Measurements from ENCODE around the gene POLR1A.

POLR1A gene

GRCh38 chr2:86037141-86037794 lies 68.4 kb downstream of the POLR1A start:
- H3K4me1 ChIP-seq (ENCODE audit: insufficient read depth, low read length) = peaks cover 24% of the 10 kb centered on the region
- H3K4me3 ChIP-seq (ENCODE audit: low read length) = no peak overlapping the region
- no peak overlapping the region for H2AFZ ChIP-seq (ENCODE audit: low read depth, low read length)
- H3K36me3 ChIP-seq (ENCODE audit: insufficient read depth, low read length) = peaks cover 79% of the 10 kb centered on the region
- no peaks in the 10 kb centered on the region for H3K27me3 ChIP-seq (ENCODE audit: insufficient read depth, low read length)
- H3K9me3 ChIP-seq (ENCODE audit: low read length) = no peaks in the 10 kb centered on the region

GRCh38 chr2:86036669-86037138 lies 69.0 kb downstream of the POLR1A start:
- Histone ChIP-seq H3K4me3 (ENCODE audit: low read length) (no peak overlapping the region), H3K36me3 (ENCODE audit: insufficient read depth, low read length) (peaks cover 79% of the 10 kb centered on the region)

GRCh38 chr2:86035883-86036668 lies 69.6 kb downstream of the POLR1A start:
- Histone ChIP-seq H3K4me1 (ENCODE audit: insufficient read depth, low read length) (peaks cover 24% of the 10 kb centered on the region), H3K36me3 (ENCODE audit: insufficient read depth, low read length) (peaks cover 79% of the 10 kb centered on the region), H3K4me3 (ENCODE audit: low read length) (no peak overlapping the region), H2AFZ (ENCODE audit: low read depth, low read length) (no peak overlapping the region), H3K9me3 (ENCODE audit: low read length) (no peaks in the 10 kb centered on the region), H3K27me3 (ENCODE audit: insufficient read depth, low read length) (no peaks in the 10 kb centered on the region)

More at GRCh38 chr2:86036669-86037138, 69.0 kb downstream of the POLR1A start:
- H3K9me3 ChIP-seq (ENCODE audit: low read length) = no peaks in the 10 kb centered on the region
- H3K27me3 ChIP-seq (ENCODE audit: insufficient read depth, low read length) = no peaks in the 10 kb centered on the region
- H3K4me1 ChIP-seq (ENCODE audit: insufficient read depth, low read length) = peaks cover 24% of the 10 kb centered on the region
- no peak overlapping the region for H2AFZ ChIP-seq (ENCODE audit: low read depth, low read length)

- Histone ChIP-seq H3K27me3 (ENCODE audit: insufficient read depth, low read length) (no peaks in the 10 kb centered on the region), H3K4me1 (ENCODE audit: insufficient read depth, low read length) (peaks cover 24% of the 10 kb centered on the region), H3K9me3 (ENCODE audit: low read length) (no peaks in the 10 kb centered on the region), H2AFZ (ENCODE audit: low read depth, low read length) (no peak overlapping the region), H3K4me3 (ENCODE audit: low read length) (no peak overlapping the region), H3K36me3 (ENCODE audit: insufficient read depth, low read length) (peaks cover 79% of the 10 kb centered on the region)
Measured at GRCh38 chr2:86035376-86035882, 70.3 kb downstream of the POLR1A start.

GRCh38 chr2:86033751-86034692 lies 71.7 kb downstream of the POLR1A start:
- H2AFZ ChIP-seq (ENCODE audit: low read depth, low read length) = no peak overlapping the region
- H3K9me3 ChIP-seq (ENCODE audit: low read length) = no peaks in the 10 kb centered on the region
- peaks cover 24% of the 10 kb centered on the region for H3K4me1 ChIP-seq (ENCODE audit: insufficient read depth, low read length)
- H3K27me3 ChIP-seq (ENCODE audit: insufficient read depth, low read length) = no peaks in the 10 kb centered on the region
- peaks cover 76% of the 10 kb centered on the region for H3K36me3 ChIP-seq (ENCODE audit: insufficient read depth, low read length)
- no peak overlapping the region for H3K4me3 ChIP-seq (ENCODE audit: low read length)

GRCh38 chr2:86032861-86033595 lies 72.7 kb downstream of the POLR1A start:
- peaks cover 76% of the 10 kb centered on the region for H3K36me3 ChIP-seq (ENCODE audit: insufficient read depth, low read length)
- H3K9me3 ChIP-seq (ENCODE audit: low read length) = no peaks in the 10 kb centered on the region
- H3K4me1 ChIP-seq (ENCODE audit: insufficient read depth, low read length) = peaks cover 24% of the 10 kb centered on the region
- H3K4me3 ChIP-seq (ENCODE audit: low read length) = no peak overlapping the region
- no peak overlapping the region for H2AFZ ChIP-seq (ENCODE audit: low read depth, low read length)
- H3K27me3 ChIP-seq (ENCODE audit: insufficient read depth, low read length) = no peaks in the 10 kb centered on the region

GRCh38 chr2:86031606-86032005 lies 74.1 kb downstream of the POLR1A start:
- Histone ChIP-seq H2AFZ (ENCODE audit: low read depth, low read length) (no peak overlapping the region), H3K36me3 (ENCODE audit: insufficient read depth, low read length) (peaks cover 78% of the 10 kb centered on the region), H3K4me3 (ENCODE audit: low read length) (no peak overlapping the region), H3K4me1 (ENCODE audit: insufficient read depth, low read length) (peaks cover 11% of the 10 kb centered on the region), H3K27me3 (ENCODE audit: insufficient read depth, low read length) (no peaks in the 10 kb centered on the region), H3K9me3 (ENCODE audit: low read length) (no peaks in the 10 kb centered on the region)

- Histone ChIP-seq H3K27me3 (ENCODE audit: insufficient read depth, low read length) (no peaks in the 10 kb centered on the region), H3K4me3 (ENCODE audit: low read length) (no peak overlapping the region), H2AFZ (ENCODE audit: low read depth, low read length) (no peak overlapping the region), H3K4me1 (ENCODE audit: insufficient read depth, low read length) (peaks cover 6% of the 10 kb centered on the region), H3K36me3 (ENCODE audit: insufficient read depth, low read length) (peaks cover 83% of the 10 kb centered on the region), H3K9me3 (ENCODE audit: low read length) (no peaks in the 10 kb centered on the region)
Measured at GRCh38 chr2:86031151-86031550, 74.5 kb downstream of the POLR1A start.

GRCh38 chr2:86029873-86030272 lies 75.8 kb downstream of the POLR1A start:
- no peak overlapping the region for H3K4me3 ChIP-seq (ENCODE audit: low read length)
- H3K9me3 ChIP-seq (ENCODE audit: low read length) = no peaks in the 10 kb centered on the region
- H3K27me3 ChIP-seq (ENCODE audit: insufficient read depth, low read length) = no peaks in the 10 kb centered on the region
- H3K36me3 ChIP-seq (ENCODE audit: insufficient read depth, low read length) = peaks cover 92% of the 10 kb centered on the region
- H2AFZ ChIP-seq (ENCODE audit: low read depth, low read length) = no peak overlapping the region
- H3K4me1 ChIP-seq (ENCODE audit: insufficient read depth, low read length) = no peaks in the 10 kb centered on the region

- H3K27me3 ChIP-seq (ENCODE audit: insufficient read depth, low read length) = no peaks in the 10 kb centered on the region
- H3K36me3 ChIP-seq (ENCODE audit: insufficient read depth, low read length) = peaks cover 93% of the 10 kb centered on the region
- no peak overlapping the region for H2AFZ ChIP-seq (ENCODE audit: low read depth, low read length)
- no peak overlapping the region for H3K4me3 ChIP-seq (ENCODE audit: low read length)
- no peaks in the 10 kb centered on the region for H3K9me3 ChIP-seq (ENCODE audit: low read length)
- H3K4me1 ChIP-seq (ENCODE audit: insufficient read depth, low read length) = no peaks in the 10 kb centered on the region
Measured at GRCh38 chr2:86028766-86029381, 76.8 kb downstream of the POLR1A start.

GRCh38 chr2:86027922-86028765 lies 77.5 kb downstream of the POLR1A start:
- H3K4me1 ChIP-seq (ENCODE audit: insufficient read depth, low read length) = no peaks in the 10 kb centered on the region
- H3K4me3 ChIP-seq (ENCODE audit: low read length) = no peak overlapping the region
- no peaks in the 10 kb centered on the region for H3K9me3 ChIP-seq (ENCODE audit: low read length)
- H3K27me3 ChIP-seq (ENCODE audit: insufficient read depth, low read length) = no peaks in the 10 kb centered on the region
- peaks cover 87% of the 10 kb centered on the region for H3K36me3 ChIP-seq (ENCODE audit: insufficient read depth, low read length)
- no peak overlapping the region for H2AFZ ChIP-seq (ENCODE audit: low read depth, low read length)
